HCT116 (cell line): ENCODE measurements around the gene RIPOR2. TPM values are rescaled to one million over a fixed set of nuclear protein-coding genes. Genes with fewer than 3 reads are reported as not detected.

Experiments used
- ATAC-seq: fragments of 200-7000 bp; cut with Tn5 transposase; 2 replicates; pipeline ENCODE4 v1.9.1; 2020; ENCODE audit warnings: mild to moderate bottlenecking, moderate library complexity
- BruUV-seq: library from RNA; stranded (reverse); fragments of 400-500 nt; replicated peaks from 2 replicates; lab custom pipeline; 2021; lab: Mats Ljungman, UMichigan
- CTCF ChIA-PET: fragments of 300-600 bp; sonication (Branson Sonifier 250); formaldehyde crosslinking; loops from one replicate; lab custom pipeline; 2021; ENCODE audit warnings: antibody characterized with exemption; lab: Charles Lee
- POLR2A ChIA-PET: fragments of 300-600, 350-600 bp; sonication (Branson Sonifier 250); formaldehyde crosslinking; loops from one replicate; lab custom pipeline; 2021; ENCODE audit warnings: antibody characterized with exemption; lab: Charles Lee
- RAD21 ChIA-PET, 2 experiments: fragments of 300-600 bp; sonication (Branson Sonifier 250); formaldehyde crosslinking; loops; one replicate each; lab custom pipeline; 2023; ENCODE audit warnings: low total read pairs in 2 of 2; ENCODE audit not compliant: uncharacterized antibody in 2 of 2, unreplicated experiment in 2 of 2, low non-redundant PET in 1 of 2; lab: Charles Lee
- DNase-seq: peaks from one replicate; pipeline ENCODE4 v3.0.0-alpha.2; 2010; ENCODE audit warnings: low read depth, low spot score
- H2AFZ ChIP-seq: fragments of 200-600 bp; shearing (Covaris generic), sonication (generic); 2 replicates; pipeline ENCODE4 v1.6.1; 2017; ENCODE audit warnings: low read depth, mixed run types, mixed read lengths, antibody characterized with exemption, low read length; ENCODE audit not compliant: poor library complexity, severe bottlenecking
- H3K27ac ChIP-seq: 2 replicates; pipeline ENCODE4 v1.5.1; 2012; ENCODE audit warnings: low read depth, low read length
- H3K27me3 ChIP-seq: fragments of 200-600 bp; sonication (generic); 2 replicates; pipeline ENCODE4 v1.6.1; 2016; ENCODE audit warnings: mixed run types, low read length, mixed read lengths; ENCODE audit not compliant: insufficient read depth
- H3K36me3 ChIP-seq, 2 experiments: fragments of 200-500 bp in 1 of 2; fragments of 200-600 bp in 1 of 2; sonication (Bioruptor generic) in 1 of 2; sonication (generic) in 1 of 2; 2 replicates each; pipeline versions ENCODE4 v1.5.1 to v1.6.1; 2014 to 2016; ENCODE audit warnings: low read length in 2 of 2, inconsistent platforms in 1 of 2, mixed read lengths in 1 of 2, mixed run types in 1 of 2; ENCODE audit not compliant: insufficient read depth in 2 of 2, control insufficient read depth in 1 of 2
- H3K4me1 ChIP-seq, 2 experiments: fragments of 200-600 bp in 1 of 2; sonication (generic) in 1 of 2; 2 replicates each; pipeline versions ENCODE4 v1.5.1 to v1.6.1; 2012 to 2017; ENCODE audit warnings: low read length in 2 of 2, inconsistent platforms in 1 of 2, mild to moderate bottlenecking in 1 of 2, mixed read lengths in 1 of 2, mixed run types in 1 of 2, moderate library complexity in 1 of 2; ENCODE audit not compliant: insufficient read depth in 2 of 2, control insufficient read depth in 1 of 2
- H3K4me2 ChIP-seq: fragments of 200-600 bp; sonication (generic); 2 replicates; pipeline ENCODE4 v1.6.1; 2017; ENCODE audit warnings: mixed run types, low read length, mixed read lengths
- H3K4me3 ChIP-seq, 2 experiments: fragments of 200-600 bp in 1 of 2; sonication (generic) in 1 of 2; replicated peaks in 1 of 2; 2 replicates each; pipeline ENCODE4 v1.5.1; 2011 to 2016; ENCODE audit warnings: low read length in 2 of 2, control low read depth in 1 of 2, low read depth in 1 of 2, mild to moderate bottlenecking in 1 of 2, mixed read lengths in 1 of 2, mixed run types in 1 of 2
- H3K79me2 ChIP-seq: fragments of 200-600 bp; sonication (generic); 2 replicates; pipeline ENCODE4 v1.6.1; 2017; ENCODE audit warnings: mild to moderate bottlenecking, mixed run types, low read length, moderate library complexity, mixed read lengths; ENCODE audit not compliant: insufficient read depth
- H3K9ac ChIP-seq: fragments of 200-600 bp; sonication (generic); 2 replicates; pipeline ENCODE4 v1.6.1; 2016; ENCODE audit warnings: low read length, mixed read lengths
- H3K9me2 ChIP-seq: fragments of 200-600 bp; sonication (generic), shearing (Covaris generic); 2 replicates; pipeline ENCODE4 v1.6.1; 2017; ENCODE audit warnings: mixed run types, mild to moderate bottlenecking, moderate library complexity; ENCODE audit not compliant: insufficient read depth
- H3K9me3 ChIP-seq, 2 experiments: fragments of 200-500 bp in 1 of 2; fragments of 200-600 bp in 1 of 2; sonication (Bioruptor generic) in 1 of 2; sonication (generic) in 1 of 2; 2 replicates each; pipeline ENCODE4 v1.6.1; 2014 to 2017; ENCODE audit warnings: low read length in 2 of 2, mixed read lengths in 2 of 2, inconsistent platforms in 1 of 2, low read depth in 1 of 2, mild to moderate bottlenecking in 1 of 2, mixed run types in 1 of 2, moderate library complexity in 1 of 2; ENCODE audit not compliant: control insufficient read depth in 1 of 2, insufficient read depth in 1 of 2
- H4K20me1 ChIP-seq: fragments of 200-600 bp; sonication (generic), shearing (Covaris generic); 2 replicates; pipeline ENCODE4 v1.6.1; 2017; ENCODE audit warnings: mixed run types, mild to moderate bottlenecking, moderate library complexity; ENCODE audit not compliant: insufficient read depth
- EZH2 ChIP-seq: fragments of 200-600 bp; sonication (generic); IDR thresholded peaks from 2 replicates; pipeline ENCODE4 v1.6.1; 2017; ENCODE audit warnings: antibody characterized with exemption, mixed run types
- SRF ChIP-seq: IDR thresholded peaks from 2 replicates; pipeline ENCODE4 v1.6.1; 2012; ENCODE audit warnings: low read depth
- YY1 ChIP-seq: IDR thresholded peaks from 2 replicates; pipeline ENCODE4 v1.6.1; 2011; ENCODE audit warnings: low read length, low read depth, moderate library complexity, mild to moderate bottlenecking; ENCODE audit not compliant: insufficient replicate concordance; ENCODE audit errors: extremely low read depth
- ZNF274 ChIP-seq: fragments of 200-500 bp; sonication (Bioruptor generic); IDR thresholded peaks from 2 replicates; pipeline ENCODE4 v1.6.1; 2014; ENCODE audit warnings: mild to moderate bottlenecking, low read depth, low read length, inconsistent platforms
- intact Hi-C: fragments of 100-400 bp; cut with micrococcal nuclease; formaldehyde crosslinking; loops from 2 replicates; pipeline ENCODE4 v1.10.0; 2022
- total RNA-seq: library from RNA; stranded (reverse); gene quantifications from one replicate; pipeline ENCODE4 v1.2.1, GENCODE V29; 2021; ENCODE audit not compliant: unreplicated experiment
- TF ChIP-seq, protein P1 (sequence below), 3 experiments: fragments of 200-600 bp in 1 of 3; sonication (generic) in 1 of 3; IDR thresholded peaks in 2 of 3; conservative IDR thresholded peaks in 1 of 3; 2 replicates each; pipeline ENCODE4 v1.5.1; 2012 to 2017; ENCODE audit warnings: low read depth in 2 of 3, low read length in 2 of 3, antibody characterized with exemption in 1 of 3, borderline replicate concordance in 1 of 3, control low read depth in 1 of 3, mild to moderate bottlenecking in 1 of 3, mixed read lengths in 1 of 3, mixed run types in 1 of 3, moderate library complexity in 1 of 3; ENCODE audit not compliant: insufficient read depth in 1 of 3

The RIPOR2 gene
- total RNA-seq, 1 experiment from 2014 or later, result 0.44 TPM

DNA sequence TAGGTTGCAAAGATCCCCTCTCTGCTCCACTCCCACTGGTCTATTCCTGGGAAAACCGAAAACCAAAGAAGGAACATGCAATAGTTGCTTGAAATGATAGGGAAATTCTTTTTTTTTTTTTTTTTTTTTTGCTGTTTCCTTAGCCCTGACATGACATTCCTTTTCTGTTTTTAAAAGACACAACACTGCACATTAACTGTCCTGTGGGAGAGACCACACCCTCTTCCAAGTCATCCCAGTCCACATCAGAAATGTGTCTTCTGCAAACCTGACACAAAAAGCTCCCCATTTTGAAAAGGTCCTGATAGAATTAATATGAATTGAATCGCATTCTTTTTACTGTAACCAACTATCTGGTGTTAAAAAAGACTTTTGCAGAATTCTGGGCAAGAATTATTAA lies 43.4 kb upstream of the RIPOR2 start:
- ATAC-seq (no peak), DNase-seq (no peak)
- ChIA-PET CTCF (no interaction called here), POLR2A (no interaction called here), RAD21 (no interaction called here)
- H3K4me1 ChIP-seq, result 0 out of 4 replicates have a peak, but pooled peaks cover 0 to 4% of the 10 kb centered on the region in 2 experiments
- H4K20me1 ChIP-seq, result no peaks in the 10 kb centered on the region
- TF ChIP-seq, protein P1, sequence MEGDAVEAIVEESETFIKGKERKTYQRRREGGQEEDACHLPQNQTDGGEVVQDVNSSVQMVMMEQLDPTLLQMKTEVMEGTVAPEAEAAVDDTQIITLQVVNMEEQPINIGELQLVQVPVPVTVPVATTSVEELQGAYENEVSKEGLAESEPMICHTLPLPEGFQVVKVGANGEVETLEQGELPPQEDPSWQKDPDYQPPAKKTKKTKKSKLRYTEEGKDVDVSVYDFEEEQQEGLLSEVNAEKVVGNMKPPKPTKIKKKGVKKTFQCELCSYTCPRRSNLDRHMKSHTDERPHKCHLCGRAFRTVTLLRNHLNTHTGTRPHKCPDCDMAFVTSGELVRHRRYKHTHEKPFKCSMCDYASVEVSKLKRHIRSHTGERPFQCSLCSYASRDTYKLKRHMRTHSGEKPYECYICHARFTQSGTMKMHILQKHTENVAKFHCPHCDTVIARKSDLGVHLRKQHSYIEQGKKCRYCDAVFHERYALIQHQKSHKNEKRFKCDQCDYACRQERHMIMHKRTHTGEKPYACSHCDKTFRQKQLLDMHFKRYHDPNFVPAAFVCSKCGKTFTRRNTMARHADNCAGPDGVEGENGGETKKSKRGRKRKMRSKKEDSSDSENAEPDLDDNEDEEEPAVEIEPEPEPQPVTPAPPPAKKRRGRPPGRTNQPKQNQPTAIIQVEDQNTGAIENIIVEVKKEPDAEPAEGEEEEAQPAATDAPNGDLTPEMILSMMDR (IDR thresholded peaks at IDR 0.05 in 2 of 3, conservative IDR thresholded peaks at IDR 0.05 in 1 of 3; ENCODE audit: borderline replicate concordance in 1 of 3, insufficient read depth in 1 of 3, low read depth in 2 of 3, low read length in 2 of 3), result no peak
- TF ChIP-seq EZH2 (no peak), SRF (no peak), ZNF274 (no peak), YY1 (no peak)
- no peaks in the 10 kb centered on the region for H3K27me3 ChIP-seq
- intact Hi-C loops, result no loop called here
- no TSS peak for BruUV-seq
- H3K9ac ChIP-seq, result no peak overlapping the region
- no peak overlapping the region for H3K4me3 ChIP-seq
- no peaks in the 10 kb centered on the region for H3K9me2 ChIP-seq
- H3K9me3 ChIP-seq, result no peaks in the 10 kb centered on the region
- H2AFZ ChIP-seq, result no peak overlapping the region
- H3K4me2 ChIP-seq, result no peak overlapping the region
- no peak overlapping the region for H3K27ac ChIP-seq
- no peaks in the 10 kb centered on the region for H3K36me3 ChIP-seq
- H3K79me2 ChIP-seq, result no peaks in the 10 kb centered on the region
